OCI-LY3 (cell line): Measurements from ENCODE around the gene SERAC1.

Experiments used
- CTCF ChIP-seq: fragments of 200-600, 300-600 bp; sonication (generic); IDR thresholded peaks from 2 replicates; pipeline ENCODE4 v1.5.1; 2014; ENCODE audit warnings: antibody characterized with exemption, low read length, low read depth
- EZH2phosphoT487 ChIP-seq: fragments of 200-600 bp; shearing (Covaris generic); IDR thresholded peaks from 2 replicates; pipeline ENCODE4 v1.6.1; 2018; ENCODE audit warnings: antibody characterized with exemption, mixed run types, low read depth

DNA sequence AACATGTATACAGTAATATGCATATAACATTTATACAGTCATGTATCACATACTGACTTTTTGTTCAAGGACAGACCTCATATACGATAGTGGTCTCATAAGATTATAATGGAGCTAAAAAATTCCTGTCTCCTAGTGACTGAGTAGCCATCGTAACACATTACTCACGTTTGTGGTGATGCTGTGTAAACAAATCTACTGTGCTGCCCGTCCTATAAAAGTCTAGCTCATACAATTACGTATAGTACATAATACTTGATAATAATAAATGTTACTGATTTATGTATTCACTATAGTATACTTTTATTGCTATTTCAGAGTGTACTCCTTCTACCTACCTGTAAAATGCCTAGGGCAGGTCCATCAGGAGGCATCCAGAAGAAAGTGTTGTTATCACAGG is 17.4 kb downstream of the SERAC1 start:
- TF ChIP-seq CTCF, result no peak
- TF ChIP-seq EZH2phosphoT487, result no peak
